PC-9 (cell line): Measurements from ENCODE around the gene IKBKE.

ENCODE experiments used
- EZH2 ChIP-seq: fragments of 200-600 bp; sonication (generic); IDR thresholded peaks from 2 replicates; pipeline ENCODE4 v1.8.0; 2017; ENCODE audit warnings: antibody characterized with exemption, low read depth
- TF ChIP-seq, protein P1 (sequence below): fragments of 200-600 bp; sonication (generic); conservative IDR thresholded peaks from 2 replicates; pipeline ENCODE4 v1.6.1; 2017; ENCODE audit warnings: mixed run types, antibody characterized with exemption, mild to moderate bottlenecking, moderate library complexity

DNA sequence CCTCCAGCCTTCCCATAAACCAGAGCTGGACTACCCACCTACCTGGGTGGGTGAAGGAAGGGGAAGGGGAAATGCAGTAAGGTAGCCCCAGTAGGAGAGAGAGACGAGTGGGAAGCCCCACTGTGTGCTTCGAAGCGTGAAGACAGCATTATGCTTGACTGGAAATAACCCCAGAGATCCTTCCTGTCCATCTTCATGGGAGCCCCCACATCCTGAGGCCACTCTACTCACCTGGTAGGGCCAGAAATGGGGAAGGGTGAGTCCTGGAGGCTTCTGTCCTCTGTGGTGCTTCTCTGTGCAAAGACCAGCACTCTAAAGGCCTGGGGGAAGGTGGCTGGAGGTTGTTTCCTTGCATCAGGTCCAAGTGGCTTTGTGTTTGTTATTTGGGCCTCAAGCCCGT is 27.1 kb downstream of the IKBKE start:
- TF ChIP-seq, protein P1, sequence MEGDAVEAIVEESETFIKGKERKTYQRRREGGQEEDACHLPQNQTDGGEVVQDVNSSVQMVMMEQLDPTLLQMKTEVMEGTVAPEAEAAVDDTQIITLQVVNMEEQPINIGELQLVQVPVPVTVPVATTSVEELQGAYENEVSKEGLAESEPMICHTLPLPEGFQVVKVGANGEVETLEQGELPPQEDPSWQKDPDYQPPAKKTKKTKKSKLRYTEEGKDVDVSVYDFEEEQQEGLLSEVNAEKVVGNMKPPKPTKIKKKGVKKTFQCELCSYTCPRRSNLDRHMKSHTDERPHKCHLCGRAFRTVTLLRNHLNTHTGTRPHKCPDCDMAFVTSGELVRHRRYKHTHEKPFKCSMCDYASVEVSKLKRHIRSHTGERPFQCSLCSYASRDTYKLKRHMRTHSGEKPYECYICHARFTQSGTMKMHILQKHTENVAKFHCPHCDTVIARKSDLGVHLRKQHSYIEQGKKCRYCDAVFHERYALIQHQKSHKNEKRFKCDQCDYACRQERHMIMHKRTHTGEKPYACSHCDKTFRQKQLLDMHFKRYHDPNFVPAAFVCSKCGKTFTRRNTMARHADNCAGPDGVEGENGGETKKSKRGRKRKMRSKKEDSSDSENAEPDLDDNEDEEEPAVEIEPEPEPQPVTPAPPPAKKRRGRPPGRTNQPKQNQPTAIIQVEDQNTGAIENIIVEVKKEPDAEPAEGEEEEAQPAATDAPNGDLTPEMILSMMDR = no peak
- no peak for TF ChIP-seq EZH2
